ENCODE results near the gene SERPINF2. TPM values are rescaled to one million over a fixed set of nuclear protein-coding genes. Genes with fewer than 3 reads are reported as not detected.
A peak's percentile ranks its signal among the peaks of the same experiment; 100 is the strongest.

Gene SERPINF2
- total and polyA plus RNA-seq, 2 experiments from 2014 or later = 0.08 TPM; not detected in 1

GRCh38 chr17:1727258-1727789 is 15.3 kb upstream of the SERPINF2 start:
- Histone ChIP-seq H3K9me3 (ENCODE audit: low read depth) (no peaks in the 10 kb centered on the region), H4K20me1 (ENCODE audit: insufficient read depth) (no peaks in the 10 kb centered on the region), H3K79me2 (ENCODE audit: insufficient read depth) (peaks cover 22% of the 10 kb centered on the region), H3K4me1 (ENCODE audit: insufficient read depth) (peaks cover 10% of the 10 kb centered on the region; the same call in 1 of the 2 replicates), H2AFZ (no peak overlapping the region), H3K9ac (no peak overlapping the region), H3K4me3 (no peak overlapping the region), H3K27me3 (replicated peaks; ENCODE audit: insufficient read depth) (no peaks in the 10 kb centered on the region), H3K4me2 (ENCODE audit: unreplicated experiment) (no peak overlapping the region), H3K27ac (no peak overlapping the region), H3K9me2 (ENCODE audit: insufficient read depth) (no peaks in the 10 kb centered on the region), H3K36me3 (ENCODE audit: low read depth) (no peaks in the 10 kb centered on the region), H3F3A (ENCODE audit: insufficient read depth) (peaks cover 12% of the 10 kb centered on the region)
- in situ Hi-C loops (cut with MboI) = loop anchor here (10.0 kb wide), 1 partner anchor 57 kb away; no protein-coding TSS in a partner anchor
- DNase-seq = no peak
- 94 to 98% methylated on average over 20 to 21 of the region's 21 CpGs for WGBS, 2 experiments (ENCODE audit: low coverage in 1 of 2, low lambda C conversion rate in 2 of 2, missing lambda C conversion rate in 2 of 2)
- TF ChIP-seq EZH2 (IDR thresholded peaks at IDR 0.05; ENCODE audit: insufficient read depth, poor library complexity, severe bottlenecking) (no peak), EZH2phosphoT487 (IDR thresholded peaks at IDR 0.05; ENCODE audit: insufficient read depth, low read depth) (no peak)

- peaks cover 10% of the 10 kb centered on the region; the same call in 1 of the 2 replicates for H3K4me1 ChIP-seq (ENCODE audit: insufficient read depth)
- H3K4me3 ChIP-seq = no peak overlapping the region
- H3K79me2 ChIP-seq (ENCODE audit: insufficient read depth) = peaks cover 22% of the 10 kb centered on the region
- DNase-seq = no peak
- no peak overlapping the region for H2AFZ ChIP-seq
- H3K4me2 ChIP-seq (ENCODE audit: unreplicated experiment) = no peak overlapping the region
- H3K36me3 ChIP-seq (ENCODE audit: low read depth) = no peaks in the 10 kb centered on the region
- H3F3A ChIP-seq (ENCODE audit: insufficient read depth) = peaks cover 7% of the 10 kb centered on the region; the same call in 1 of the 2 replicates
- H3K9ac ChIP-seq = no peak overlapping the region
- H3K27ac ChIP-seq = no peak overlapping the region
- TF ChIP-seq EZH2phosphoT487 (IDR thresholded peaks at IDR 0.05; ENCODE audit: insufficient read depth, low read depth) (no peak), EZH2 (IDR thresholded peaks at IDR 0.05; ENCODE audit: insufficient read depth, poor library complexity, severe bottlenecking) (no peak)
- 88 to 90% methylated on average over 25 to 28 of the region's 28 CpGs for WGBS, 2 experiments (ENCODE audit: low coverage in 1 of 2, low lambda C conversion rate in 2 of 2, missing lambda C conversion rate in 2 of 2)
- H3K9me3 ChIP-seq (ENCODE audit: low read depth) = no peaks in the 10 kb centered on the region
- in situ Hi-C loops (cut with MboI) = loop anchor here (10.0 kb wide), 1 partner anchor 57 kb away; no protein-coding TSS in a partner anchor
- H3K9me2 ChIP-seq (ENCODE audit: insufficient read depth) = no peaks in the 10 kb centered on the region
- H4K20me1 ChIP-seq (ENCODE audit: insufficient read depth) = no peaks in the 10 kb centered on the region
- H3K27me3 ChIP-seq (replicated peaks; ENCODE audit: insufficient read depth) = no peaks in the 10 kb centered on the region
These were observed 14.6 kb upstream of the SERPINF2 start for GRCh38 chr17:1727876-1728630.

- no peaks in the 10 kb centered on the region for H3K27me3 ChIP-seq (replicated peaks; ENCODE audit: insufficient read depth)
- no peak overlapping the region for H3K27ac ChIP-seq
- 52 to 54% methylated on average over 11 to 15 of the region's 15 CpGs for WGBS, 2 experiments (ENCODE audit: low coverage in 1 of 2, low lambda C conversion rate in 2 of 2, missing lambda C conversion rate in 2 of 2)
- no peaks in the 10 kb centered on the region for H4K20me1 ChIP-seq (ENCODE audit: insufficient read depth)
- H3K79me2 ChIP-seq (ENCODE audit: insufficient read depth) = peaks cover 21% of the 10 kb centered on the region
- in situ Hi-C loops (cut with MboI) = loop anchor here (10.0 kb wide), 1 partner anchor 55 kb away; no protein-coding TSS in a partner anchor
- no peaks in the 10 kb centered on the region for H3K36me3 ChIP-seq (ENCODE audit: low read depth)
- H3K9ac ChIP-seq = no peak overlapping the region
- no peaks in the 10 kb centered on the region for H3K9me3 ChIP-seq (ENCODE audit: low read depth)
- H3K4me3 ChIP-seq = no peak overlapping the region
- H3F3A ChIP-seq (ENCODE audit: insufficient read depth) = peaks cover 7% of the 10 kb centered on the region; the same call in 1 of the 2 replicates
- H3K4me2 ChIP-seq (ENCODE audit: unreplicated experiment) = no peak overlapping the region
- H3K9me2 ChIP-seq (ENCODE audit: insufficient read depth) = no peaks in the 10 kb centered on the region
- no peak for DNase-seq
- TF ChIP-seq EZH2phosphoT487 (IDR thresholded peaks at IDR 0.05; ENCODE audit: insufficient read depth, low read depth) = no peak
- TF ChIP-seq EZH2 (IDR thresholded peaks at IDR 0.05; ENCODE audit: insufficient read depth, poor library complexity, severe bottlenecking) = no peak
- peaks cover 10% of the 10 kb centered on the region; the same call in 1 of the 2 replicates for H3K4me1 ChIP-seq (ENCODE audit: insufficient read depth)
- no peak overlapping the region for H2AFZ ChIP-seq
These were observed 12.7 kb upstream of the SERPINF2 start for GRCh38 chr17:1729966-1730325.

GRCh38 chr17:1730326-1731193 is 12.1 kb upstream of the SERPINF2 start:
- peak overlapping the region; percentile 48 for H3K27ac ChIP-seq
- H3K4me2 ChIP-seq (ENCODE audit: unreplicated experiment) = peak overlapping the region; percentile 10
- H3F3A ChIP-seq (ENCODE audit: insufficient read depth) = peaks cover 7% of the 10 kb centered on the region; the same call in 1 of the 2 replicates
- no peaks in the 10 kb centered on the region for H3K9me2 ChIP-seq (ENCODE audit: insufficient read depth)
- in situ Hi-C loops (cut with MboI) = no loop called here
- DNase-seq = peak; percentile 93
- WGBS, 2 experiments (ENCODE audit: low coverage in 1 of 2, low lambda C conversion rate in 2 of 2, missing lambda C conversion rate in 2 of 2) = 52 to 57% methylated on average over 32 to 36 of the region's 40 CpGs
- no peak overlapping the region for H3K4me3 ChIP-seq
- no peaks in the 10 kb centered on the region for H3K27me3 ChIP-seq (replicated peaks; ENCODE audit: insufficient read depth)
- H4K20me1 ChIP-seq (ENCODE audit: insufficient read depth) = no peaks in the 10 kb centered on the region
- no peak overlapping the region for H2AFZ ChIP-seq
- H3K4me1 ChIP-seq (ENCODE audit: insufficient read depth) = peaks cover 10% of the 10 kb centered on the region; the same call in 1 of the 2 replicates
- H3K9me3 ChIP-seq (ENCODE audit: low read depth) = no peaks in the 10 kb centered on the region
- H3K36me3 ChIP-seq (ENCODE audit: low read depth) = no peaks in the 10 kb centered on the region
- peak overlapping the region; percentile 67 for H3K9ac ChIP-seq
- peaks cover 15% of the 10 kb centered on the region for H3K79me2 ChIP-seq (ENCODE audit: insufficient read depth)
- TF ChIP-seq EZH2phosphoT487 (IDR thresholded peaks at IDR 0.05; ENCODE audit: insufficient read depth, low read depth) = no peak
- no peak for TF ChIP-seq EZH2 (IDR thresholded peaks at IDR 0.05; ENCODE audit: insufficient read depth, poor library complexity, severe bottlenecking)
